ENCODE measurements around the gene TADA2A.

GRCh38 chr17:37458805-37459204 lies 52.1 kb downstream of the TADA2A start:
- TF ChIP-seq EZH2 (IDR thresholded peaks at IDR 0.05; ENCODE audit: borderline replicate concordance, low read length) = no peak
- TF ChIP-seq CTCF (conservative IDR thresholded peaks at IDR 0.05 in 1 of 2, IDR thresholded peaks at IDR 0.05 in 1 of 2; ENCODE audit: extremely low read depth in 1 of 2, insufficient read depth in 1 of 2, low read depth in 1 of 2, low read length in 2 of 2) = no peak

Measured in mammary epithelial cell (primary cell).